Measurements from ENCODE around the gene CCND2. TPM values are rescaled to one million over a fixed set of nuclear protein-coding genes. Genes with fewer than 3 reads are reported as not detected.

CCND2 gene
- total RNA-seq, 1 donor from 2014 or later: 98.0 TPM

DNA sequence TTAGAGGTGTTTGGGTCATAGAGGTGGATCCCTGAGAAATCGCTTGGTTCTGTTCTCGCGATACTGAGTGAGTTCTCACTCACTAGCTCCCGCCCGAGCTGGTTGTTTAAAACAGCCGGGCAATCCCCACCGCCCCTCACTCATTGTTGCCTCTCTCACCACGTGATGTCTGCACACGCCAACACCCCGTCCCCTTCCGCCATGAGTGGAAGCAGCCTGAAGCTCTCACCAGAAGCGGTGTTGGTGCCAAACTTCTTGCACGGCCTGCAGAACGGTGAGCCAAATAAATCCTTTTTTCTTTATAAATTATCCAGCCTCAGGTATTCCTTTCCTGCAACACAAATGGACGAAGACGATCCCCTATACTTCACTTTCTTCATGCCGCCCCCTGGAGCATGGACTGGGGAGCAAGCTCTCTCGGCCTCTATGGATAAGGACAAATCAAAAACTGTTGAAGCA is 45.4 kb upstream of the CCND2 start:
- no peak for DNase-seq
- H3K4me1 Mint-ChIP-seq (ENCODE audit: low read depth, unreplicated experiment): no peaks in the 10 kb centered on the region
- peaks cover 5% of the 10 kb centered on the region for H3K36me3 Mint-ChIP-seq (ENCODE audit: unreplicated experiment)
- H3K27me3 Mint-ChIP-seq (ENCODE audit: unreplicated experiment): peaks cover 8% of the 10 kb centered on the region
- H3K4me3 Mint-ChIP-seq (ENCODE audit: unreplicated experiment): peak overlapping the region; percentile 50
- no peak overlapping the region for H3K27ac Mint-ChIP-seq (ENCODE audit: unreplicated experiment)
- peaks cover 3% of the 10 kb centered on the region for H3K9me3 Mint-ChIP-seq (ENCODE audit: unreplicated experiment)
- no peak for TF ChIP-seq CTCF (IDR thresholded peaks at IDR 0.05; ENCODE audit: partially characterized antibody, unreplicated experiment)

DNA sequence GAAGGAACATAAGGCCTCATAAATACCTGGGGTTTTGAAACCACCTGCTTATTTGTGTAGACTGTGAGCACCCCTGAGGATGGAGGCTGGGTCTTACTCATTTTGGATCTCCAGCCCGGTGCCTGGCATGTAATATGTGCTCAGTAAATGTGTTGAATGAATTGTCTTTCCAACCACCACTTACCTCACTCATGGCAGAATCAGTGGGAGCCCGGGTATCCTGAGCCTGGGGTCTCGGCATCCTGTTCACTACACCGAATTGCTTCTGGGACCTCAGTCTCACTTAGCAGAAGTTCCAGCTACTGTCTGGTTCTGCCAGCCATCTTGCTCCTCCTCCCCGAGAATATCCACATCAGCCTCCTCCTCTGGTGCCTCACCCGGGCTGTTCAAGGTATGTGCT is 43.0 kb upstream of the CCND2 start:
- Mint-ChIP-seq H3K36me3 (ENCODE audit: unreplicated experiment) (peaks cover 5% of the 10 kb centered on the region), H3K27me3 (ENCODE audit: unreplicated experiment) (peaks cover 8% of the 10 kb centered on the region)

GRCh38 chr12:4238577-4238976 is 35.0 kb upstream of the CCND2 start:
- no peak overlapping the region for H3K4me3 Mint-ChIP-seq (ENCODE audit: unreplicated experiment)
- H3K27me3 Mint-ChIP-seq (ENCODE audit: unreplicated experiment): peaks cover 2% of the 10 kb centered on the region
- peaks cover 3% of the 10 kb centered on the region for H3K9me3 Mint-ChIP-seq (ENCODE audit: unreplicated experiment)
- no peak overlapping the region for H3K27ac Mint-ChIP-seq (ENCODE audit: unreplicated experiment)
- H3K4me1 Mint-ChIP-seq (ENCODE audit: low read depth, unreplicated experiment): peaks cover 5% of the 10 kb centered on the region
- no peak for DNase-seq
- no peak for TF ChIP-seq CTCF (IDR thresholded peaks at IDR 0.05; ENCODE audit: partially characterized antibody, unreplicated experiment)
- peaks cover 26% of the 10 kb centered on the region for H3K36me3 Mint-ChIP-seq (ENCODE audit: unreplicated experiment)

More for the DNA sequence above, 43.0 kb upstream of the CCND2 start:
- H3K27ac Mint-ChIP-seq (ENCODE audit: unreplicated experiment): no peak overlapping the region
- H3K9me3 Mint-ChIP-seq (ENCODE audit: unreplicated experiment): peaks cover 3% of the 10 kb centered on the region
- H3K4me1 Mint-ChIP-seq (ENCODE audit: low read depth, unreplicated experiment): no peaks in the 10 kb centered on the region
- no peak for DNase-seq
- TF ChIP-seq CTCF (IDR thresholded peaks at IDR 0.05; ENCODE audit: partially characterized antibody, unreplicated experiment): no peak
- H3K4me3 Mint-ChIP-seq (ENCODE audit: unreplicated experiment): no peak overlapping the region

DNA sequence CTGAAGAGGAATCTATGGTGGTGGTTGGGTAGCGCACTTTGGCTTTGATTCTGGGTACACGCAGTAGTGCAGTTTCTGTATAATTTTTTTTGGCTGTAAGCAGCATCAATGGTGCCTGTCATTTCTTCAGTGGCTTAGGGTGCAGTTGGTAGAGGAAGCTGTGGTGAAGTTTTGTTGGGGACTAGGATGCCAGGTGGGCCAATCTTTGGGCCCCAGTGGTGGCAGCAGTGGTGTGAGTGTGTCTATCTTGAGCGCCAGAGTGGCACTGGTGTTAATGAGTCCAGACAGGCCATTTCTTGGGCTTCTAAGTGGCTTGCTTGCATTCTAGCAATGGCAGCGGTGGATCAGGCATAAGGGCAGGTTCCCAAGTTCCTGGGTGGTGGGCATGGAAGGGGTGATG is 33.8 kb upstream of the CCND2 start:
- DNase-seq: no peak
- Mint-ChIP-seq H3K27me3 (ENCODE audit: unreplicated experiment) (peaks cover 8% of the 10 kb centered on the region), H3K36me3 (ENCODE audit: unreplicated experiment) (peaks cover 30% of the 10 kb centered on the region), H3K4me3 (ENCODE audit: unreplicated experiment) (no peak overlapping the region), H3K27ac (ENCODE audit: unreplicated experiment) (no peak overlapping the region), H3K4me1 (ENCODE audit: low read depth, unreplicated experiment) (peaks cover 6% of the 10 kb centered on the region), H3K9me3 (ENCODE audit: unreplicated experiment) (peaks cover 7% of the 10 kb centered on the region)
- no peak for TF ChIP-seq CTCF (IDR thresholded peaks at IDR 0.05; ENCODE audit: partially characterized antibody, unreplicated experiment)

- Mint-ChIP-seq H3K9me3 (ENCODE audit: unreplicated experiment) (peaks cover 7% of the 10 kb centered on the region), H3K36me3 (ENCODE audit: unreplicated experiment) (peaks cover 34% of the 10 kb centered on the region), H3K27ac (ENCODE audit: unreplicated experiment) (no peak overlapping the region), H3K4me1 (ENCODE audit: low read depth, unreplicated experiment) (peaks cover 11% of the 10 kb centered on the region), H3K4me3 (ENCODE audit: unreplicated experiment) (no peak overlapping the region), H3K27me3 (ENCODE audit: unreplicated experiment) (peaks cover 8% of the 10 kb centered on the region)
- no peak for TF ChIP-seq CTCF (IDR thresholded peaks at IDR 0.05; ENCODE audit: partially characterized antibody, unreplicated experiment)
- DNase-seq: no peak
Observed at GRCh38 chr12:4240161-4240783, 33.3 kb upstream of the CCND2 start.
